A549 (cell line): ENCODE results near the gene CEP164.

Experiments
- CEBPB ChIP-seq, 2 experiments: fragments of >200 bp in 1 of 2; sonication (Bioruptor Twin) in 1 of 2; formaldehyde crosslinking in 1 of 2; IDR thresholded peaks; 2 replicates each; pipeline ENCODE4 v1.6.1; 2012 to 2016
- CHD2 ChIP-seq: fragments of 150-350 bp; IDR thresholded peaks from 2 replicates; pipeline ENCODE4 v1.6.1; 2014; ENCODE audit warnings: low read length; ENCODE audit not compliant: partially characterized antibody
- EP300 ChIP-seq, 2 experiments: fragments of >200 bp; sonication (Bioruptor Twin); formaldehyde crosslinking; IDR thresholded peaks; 2 replicates in 1 of 2; 3 replicates in 1 of 2; pipeline ENCODE4 v1.6.1; 2016 to 2017
- JUNB ChIP-seq: fragments of >200 bp; sonication (Bioruptor Twin); formaldehyde crosslinking; IDR thresholded peaks from 2 replicates; pipeline ENCODE4 v1.6.1; 2016
- MAFK ChIP-seq: fragments of 450-650 bp; IDR thresholded peaks from 2 replicates; pipeline ENCODE4 v1.6.1; 2014; ENCODE audit not compliant: partially characterized antibody
- MYC ChIP-seq: IDR thresholded peaks from 2 replicates; pipeline ENCODE4 v1.6.1; 2012; ENCODE audit warnings: mild to moderate bottlenecking, inconsistent platforms, low read length, improper control_type of control experiment, borderline replicate concordance
- POLR2A ChIP-seq: IDR thresholded peaks from 2 replicates; pipeline ENCODE4 v1.6.1; 2012; ENCODE audit warnings: mild to moderate bottlenecking, low read length
- RCOR1 ChIP-seq: fragments of 150-350 bp; IDR thresholded peaks from 2 replicates; pipeline ENCODE4 v1.6.1; 2014; ENCODE audit warnings: antibody characterized with exemption, low read length, low read depth
- SMC3 ChIP-seq: fragments of >200 bp; sonication (Bioruptor Twin); formaldehyde crosslinking; IDR thresholded peaks from 3 replicates; pipeline ENCODE4 v1.6.1; 2018; ENCODE audit warnings: inconsistent platforms
- ZFP36 ChIP-seq: fragments of 450-650 bp; IDR thresholded peaks from 2 replicates; pipeline ENCODE4 v1.6.1; 2014; ENCODE audit warnings: borderline replicate concordance; ENCODE audit not compliant: partially characterized antibody
- TF ChIP-seq, protein P1 (sequence below): fragments of >200 bp; sonication (Bioruptor Twin); formaldehyde crosslinking; IDR thresholded peaks from 3 replicates; pipeline ENCODE4 v1.5.1; 2016
- TF ChIP-seq, protein P2 (sequence below): fragments of 250-450 bp; sonication (Bioruptor Pico); IDR thresholded peaks from 2 replicates; pipeline ENCODE4 v1.5.0; 2021; ENCODE audit warnings: mild to moderate bottlenecking, moderate library complexity, borderline replicate concordance
- TF ChIP-seq, protein P3 (sequence below): fragments of 200-600 bp; sonication (generic); IDR thresholded peaks from 2 replicates; pipeline ENCODE4 v1.6.1; 2016; ENCODE audit warnings: antibody characterized with exemption, mild to moderate bottlenecking, moderate library complexity
- TF ChIP-seq, protein P4 (sequence below): fragments of 450-650 bp; IDR thresholded peaks from 2 replicates; pipeline ENCODE4 v1.6.1; 2014; ENCODE audit warnings: antibody characterized with exemption

DNA sequence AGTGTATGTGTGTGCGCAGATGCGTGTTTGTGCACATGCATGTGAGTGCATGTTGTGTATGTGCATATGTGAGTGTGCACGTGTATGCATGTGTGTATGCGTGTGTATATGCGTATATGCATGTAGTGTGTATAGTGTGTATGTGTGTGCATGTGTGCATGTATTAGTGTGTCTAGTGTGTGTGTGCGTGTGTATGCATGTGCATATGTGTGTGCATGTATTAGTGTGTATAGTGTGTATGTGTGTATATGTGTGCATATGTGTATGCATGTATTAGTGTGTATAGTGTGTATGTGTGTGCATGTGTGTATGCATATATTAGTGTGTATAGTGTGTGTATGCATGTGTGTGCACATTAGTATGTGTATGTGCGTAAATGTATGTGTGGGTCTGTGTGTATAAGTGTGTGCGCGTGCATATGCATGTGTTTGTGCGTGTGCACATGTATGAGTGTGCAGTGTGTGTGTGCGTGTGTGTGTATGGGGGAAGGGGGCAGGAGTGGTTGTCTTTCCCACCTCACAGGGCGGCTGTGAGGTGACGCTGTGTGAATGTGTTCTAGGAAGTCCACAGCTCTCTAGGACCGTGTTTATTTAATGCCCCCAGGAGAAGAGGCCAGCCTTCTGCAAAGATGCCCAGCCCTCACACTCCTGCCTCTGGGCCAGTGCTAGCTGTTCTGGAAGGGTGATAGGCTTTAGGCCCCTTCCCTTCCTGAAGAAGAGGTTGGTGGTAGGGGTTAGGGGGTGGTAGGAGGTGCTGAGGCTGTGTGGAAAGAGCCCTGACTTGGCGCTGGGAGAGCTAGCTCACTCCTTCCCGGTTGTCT is 114.6 kb downstream of the CEP164 start:
- TF ChIP-seq JUNB (no peak), RCOR1 (no peak), MYC (no peak), SMC3 (no peak), POLR2A (no peak), CHD2 (no peak), ZFP36 (no peak), CEBPB (IDR thresholded peaks at IDR 0.05) (no peak), EP300 (IDR thresholded peaks at IDR 0.05) (no peak), MAFK (no peak)
- TF ChIP-seq, protein P1, sequence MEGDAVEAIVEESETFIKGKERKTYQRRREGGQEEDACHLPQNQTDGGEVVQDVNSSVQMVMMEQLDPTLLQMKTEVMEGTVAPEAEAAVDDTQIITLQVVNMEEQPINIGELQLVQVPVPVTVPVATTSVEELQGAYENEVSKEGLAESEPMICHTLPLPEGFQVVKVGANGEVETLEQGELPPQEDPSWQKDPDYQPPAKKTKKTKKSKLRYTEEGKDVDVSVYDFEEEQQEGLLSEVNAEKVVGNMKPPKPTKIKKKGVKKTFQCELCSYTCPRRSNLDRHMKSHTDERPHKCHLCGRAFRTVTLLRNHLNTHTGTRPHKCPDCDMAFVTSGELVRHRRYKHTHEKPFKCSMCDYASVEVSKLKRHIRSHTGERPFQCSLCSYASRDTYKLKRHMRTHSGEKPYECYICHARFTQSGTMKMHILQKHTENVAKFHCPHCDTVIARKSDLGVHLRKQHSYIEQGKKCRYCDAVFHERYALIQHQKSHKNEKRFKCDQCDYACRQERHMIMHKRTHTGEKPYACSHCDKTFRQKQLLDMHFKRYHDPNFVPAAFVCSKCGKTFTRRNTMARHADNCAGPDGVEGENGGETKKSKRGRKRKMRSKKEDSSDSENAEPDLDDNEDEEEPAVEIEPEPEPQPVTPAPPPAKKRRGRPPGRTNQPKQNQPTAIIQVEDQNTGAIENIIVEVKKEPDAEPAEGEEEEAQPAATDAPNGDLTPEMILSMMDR = no peak
- TF ChIP-seq, protein P2, sequence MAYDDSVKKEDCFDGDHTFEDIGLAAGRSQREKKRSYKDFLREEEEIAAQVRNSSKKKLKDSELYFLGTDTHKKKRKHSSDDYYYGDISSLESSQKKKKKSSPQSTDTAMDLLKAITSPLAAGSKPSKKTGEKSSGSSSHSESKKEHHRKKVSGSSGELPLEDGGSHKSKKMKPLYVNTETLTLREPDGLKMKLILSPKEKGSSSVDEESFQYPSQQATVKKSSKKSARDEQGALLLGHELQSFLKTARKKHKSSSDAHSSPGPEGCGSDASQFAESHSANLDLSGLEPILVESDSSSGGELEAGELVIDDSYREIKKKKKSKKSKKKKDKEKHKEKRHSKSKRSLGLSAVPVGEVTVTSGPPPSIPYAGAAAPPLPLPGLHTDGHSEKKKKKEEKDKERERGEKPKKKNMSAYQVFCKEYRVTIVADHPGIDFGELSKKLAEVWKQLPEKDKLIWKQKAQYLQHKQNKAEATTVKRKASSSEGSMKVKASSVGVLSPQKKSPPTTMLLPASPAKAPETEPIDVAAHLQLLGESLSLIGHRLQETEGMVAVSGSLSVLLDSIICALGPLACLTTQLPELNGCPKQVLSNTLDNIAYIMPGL (CRISPR knock-in tag) = no peak
- TF ChIP-seq, protein P3, sequence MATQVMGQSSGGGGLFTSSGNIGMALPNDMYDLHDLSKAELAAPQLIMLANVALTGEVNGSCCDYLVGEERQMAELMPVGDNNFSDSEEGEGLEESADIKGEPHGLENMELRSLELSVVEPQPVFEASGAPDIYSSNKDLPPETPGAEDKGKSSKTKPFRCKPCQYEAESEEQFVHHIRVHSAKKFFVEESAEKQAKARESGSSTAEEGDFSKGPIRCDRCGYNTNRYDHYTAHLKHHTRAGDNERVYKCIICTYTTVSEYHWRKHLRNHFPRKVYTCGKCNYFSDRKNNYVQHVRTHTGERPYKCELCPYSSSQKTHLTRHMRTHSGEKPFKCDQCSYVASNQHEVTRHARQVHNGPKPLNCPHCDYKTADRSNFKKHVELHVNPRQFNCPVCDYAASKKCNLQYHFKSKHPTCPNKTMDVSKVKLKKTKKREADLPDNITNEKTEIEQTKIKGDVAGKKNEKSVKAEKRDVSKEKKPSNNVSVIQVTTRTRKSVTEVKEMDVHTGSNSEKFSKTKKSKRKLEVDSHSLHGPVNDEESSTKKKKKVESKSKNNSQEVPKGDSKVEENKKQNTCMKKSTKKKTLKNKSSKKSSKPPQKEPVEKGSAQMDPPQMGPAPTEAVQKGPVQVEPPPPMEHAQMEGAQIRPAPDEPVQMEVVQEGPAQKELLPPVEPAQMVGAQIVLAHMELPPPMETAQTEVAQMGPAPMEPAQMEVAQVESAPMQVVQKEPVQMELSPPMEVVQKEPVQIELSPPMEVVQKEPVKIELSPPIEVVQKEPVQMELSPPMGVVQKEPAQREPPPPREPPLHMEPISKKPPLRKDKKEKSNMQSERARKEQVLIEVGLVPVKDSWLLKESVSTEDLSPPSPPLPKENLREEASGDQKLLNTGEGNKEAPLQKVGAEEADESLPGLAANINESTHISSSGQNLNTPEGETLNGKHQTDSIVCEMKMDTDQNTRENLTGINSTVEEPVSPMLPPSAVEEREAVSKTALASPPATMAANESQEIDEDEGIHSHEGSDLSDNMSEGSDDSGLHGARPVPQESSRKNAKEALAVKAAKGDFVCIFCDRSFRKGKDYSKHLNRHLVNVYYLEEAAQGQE = no peak
- TF ChIP-seq, protein P4, sequence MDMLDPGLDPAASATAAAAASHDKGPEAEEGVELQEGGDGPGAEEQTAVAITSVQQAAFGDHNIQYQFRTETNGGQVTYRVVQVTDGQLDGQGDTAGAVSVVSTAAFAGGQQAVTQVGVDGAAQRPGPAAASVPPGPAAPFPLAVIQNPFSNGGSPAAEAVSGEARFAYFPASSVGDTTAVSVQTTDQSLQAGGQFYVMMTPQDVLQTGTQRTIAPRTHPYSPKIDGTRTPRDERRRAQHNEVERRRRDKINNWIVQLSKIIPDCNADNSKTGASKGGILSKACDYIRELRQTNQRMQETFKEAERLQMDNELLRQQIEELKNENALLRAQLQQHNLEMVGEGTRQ = no peak
